GM23248 (cell line): ENCODE results near the gene PPP2R2B.

ENCODE experiments used
- EZH2 ChIP-seq: fragments of 200-600 bp; sonication (generic); IDR thresholded peaks from 2 replicates; pipeline ENCODE4 v1.6.1; 2018; ENCODE audit warnings: antibody characterized with exemption, mild to moderate bottlenecking; ENCODE audit not compliant: insufficient read depth, poor library complexity, severe bottlenecking
- EZH2phosphoT487 ChIP-seq: fragments of 200-600 bp; sonication (generic); IDR thresholded peaks from 2 replicates; pipeline ENCODE4 v1.6.1; 2018; ENCODE audit warnings: antibody characterized with exemption, moderate library complexity, mild to moderate bottlenecking, low read depth; ENCODE audit not compliant: insufficient read depth

GRCh38 chr5:146883511-146883910, 5.0 kb upstream of the PPP2R2B start:
- TF ChIP-seq EZH2 (no peak), EZH2phosphoT487 (no peak)
